HL-60 (cell line): ENCODE data around the gene RAB34.
A peak's percentile ranks its signal among the peaks of the same experiment; 100 is the strongest.

ENCODE experiments used
- DNase-seq, 2 experiments: peaks; one replicate each; pipeline ENCODE4 v3.0.0-alpha.2; 2010 to 2020; ENCODE audit warnings: low read depth in 1 of 2, low spot score in 1 of 2
- H3K27ac ChIP-seq: fragments of 250-450 bp; sonication (Bioruptor Pico); replicated peaks from 2 replicates; pipeline ENCODE4 v1.5.1; 2020; ENCODE audit warnings: mild to moderate bottlenecking, moderate library complexity
- H3K27me3 ChIP-seq: fragments of 250-450 bp; sonication (Bioruptor Pico); 2 replicates; pipeline ENCODE4 v1.5.1; 2021; ENCODE audit warnings: mild to moderate bottlenecking, moderate library complexity; ENCODE audit not compliant: insufficient read depth, poor library complexity, severe bottlenecking
- H3K4me3 ChIP-seq: replicated peaks from 2 replicates; pipeline ENCODE4 v1.5.1; 2011; ENCODE audit warnings: mild to moderate bottlenecking, control low read depth, low read length; ENCODE audit not compliant: insufficient read depth
- GABPA ChIP-seq: IDR thresholded peaks from 2 replicates; pipeline ENCODE4 v1.6.1; 2012; ENCODE audit warnings: low read depth
- POLR2AphosphoS5 ChIP-seq: IDR thresholded peaks from 2 replicates; pipeline ENCODE4 v1.6.1; 2012; ENCODE audit warnings: low read depth
- SPI1 ChIP-seq: IDR thresholded peaks from 2 replicates; pipeline ENCODE4 v1.6.1; 2012; ENCODE audit warnings: low read depth, mild to moderate bottlenecking, borderline replicate concordance
- TF ChIP-seq, protein P1 (sequence below): IDR thresholded peaks from 2 replicates; pipeline ENCODE4 v1.6.1; 2012; ENCODE audit warnings: low read depth; ENCODE audit not compliant: insufficient replicate concordance
- TF ChIP-seq, protein P2 (sequence below): IDR thresholded peaks from one replicate; pipeline ENCODE4 v1.5.1; 2011; ENCODE audit warnings: low read length, control low read depth, inconsistent platforms; ENCODE audit not compliant: insufficient read depth

Gene RAB34

DNA sequence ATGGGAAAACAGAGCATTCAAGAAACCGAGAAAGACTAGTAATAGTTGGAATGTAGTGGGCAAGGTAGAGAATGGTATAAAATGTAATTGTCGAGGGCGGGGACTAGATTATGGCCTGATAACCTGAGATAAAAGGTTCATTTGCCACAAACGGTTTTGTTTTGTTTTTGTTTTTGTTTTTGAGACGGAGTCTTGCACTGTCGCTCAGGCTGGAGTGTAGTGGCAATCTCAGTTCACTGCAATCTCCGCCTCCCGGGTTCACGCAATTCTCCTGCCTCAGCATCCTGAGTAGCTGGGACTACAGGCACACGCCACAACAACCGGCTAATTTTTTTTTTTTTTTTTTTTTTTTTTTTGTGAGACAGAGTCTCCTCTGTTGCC lies 12.3 kb upstream of the RAB34 start:
- Histone ChIP-seq H3K27me3 (no peaks in the 10 kb centered on the region), H3K27ac (no peak overlapping the region)
- no peak for TF ChIP-seq SPI1
- TF ChIP-seq GABPA: no peak
- TF ChIP-seq, protein P1, sequence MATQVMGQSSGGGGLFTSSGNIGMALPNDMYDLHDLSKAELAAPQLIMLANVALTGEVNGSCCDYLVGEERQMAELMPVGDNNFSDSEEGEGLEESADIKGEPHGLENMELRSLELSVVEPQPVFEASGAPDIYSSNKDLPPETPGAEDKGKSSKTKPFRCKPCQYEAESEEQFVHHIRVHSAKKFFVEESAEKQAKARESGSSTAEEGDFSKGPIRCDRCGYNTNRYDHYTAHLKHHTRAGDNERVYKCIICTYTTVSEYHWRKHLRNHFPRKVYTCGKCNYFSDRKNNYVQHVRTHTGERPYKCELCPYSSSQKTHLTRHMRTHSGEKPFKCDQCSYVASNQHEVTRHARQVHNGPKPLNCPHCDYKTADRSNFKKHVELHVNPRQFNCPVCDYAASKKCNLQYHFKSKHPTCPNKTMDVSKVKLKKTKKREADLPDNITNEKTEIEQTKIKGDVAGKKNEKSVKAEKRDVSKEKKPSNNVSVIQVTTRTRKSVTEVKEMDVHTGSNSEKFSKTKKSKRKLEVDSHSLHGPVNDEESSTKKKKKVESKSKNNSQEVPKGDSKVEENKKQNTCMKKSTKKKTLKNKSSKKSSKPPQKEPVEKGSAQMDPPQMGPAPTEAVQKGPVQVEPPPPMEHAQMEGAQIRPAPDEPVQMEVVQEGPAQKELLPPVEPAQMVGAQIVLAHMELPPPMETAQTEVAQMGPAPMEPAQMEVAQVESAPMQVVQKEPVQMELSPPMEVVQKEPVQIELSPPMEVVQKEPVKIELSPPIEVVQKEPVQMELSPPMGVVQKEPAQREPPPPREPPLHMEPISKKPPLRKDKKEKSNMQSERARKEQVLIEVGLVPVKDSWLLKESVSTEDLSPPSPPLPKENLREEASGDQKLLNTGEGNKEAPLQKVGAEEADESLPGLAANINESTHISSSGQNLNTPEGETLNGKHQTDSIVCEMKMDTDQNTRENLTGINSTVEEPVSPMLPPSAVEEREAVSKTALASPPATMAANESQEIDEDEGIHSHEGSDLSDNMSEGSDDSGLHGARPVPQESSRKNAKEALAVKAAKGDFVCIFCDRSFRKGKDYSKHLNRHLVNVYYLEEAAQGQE: no peak
- TF ChIP-seq, protein P2, sequence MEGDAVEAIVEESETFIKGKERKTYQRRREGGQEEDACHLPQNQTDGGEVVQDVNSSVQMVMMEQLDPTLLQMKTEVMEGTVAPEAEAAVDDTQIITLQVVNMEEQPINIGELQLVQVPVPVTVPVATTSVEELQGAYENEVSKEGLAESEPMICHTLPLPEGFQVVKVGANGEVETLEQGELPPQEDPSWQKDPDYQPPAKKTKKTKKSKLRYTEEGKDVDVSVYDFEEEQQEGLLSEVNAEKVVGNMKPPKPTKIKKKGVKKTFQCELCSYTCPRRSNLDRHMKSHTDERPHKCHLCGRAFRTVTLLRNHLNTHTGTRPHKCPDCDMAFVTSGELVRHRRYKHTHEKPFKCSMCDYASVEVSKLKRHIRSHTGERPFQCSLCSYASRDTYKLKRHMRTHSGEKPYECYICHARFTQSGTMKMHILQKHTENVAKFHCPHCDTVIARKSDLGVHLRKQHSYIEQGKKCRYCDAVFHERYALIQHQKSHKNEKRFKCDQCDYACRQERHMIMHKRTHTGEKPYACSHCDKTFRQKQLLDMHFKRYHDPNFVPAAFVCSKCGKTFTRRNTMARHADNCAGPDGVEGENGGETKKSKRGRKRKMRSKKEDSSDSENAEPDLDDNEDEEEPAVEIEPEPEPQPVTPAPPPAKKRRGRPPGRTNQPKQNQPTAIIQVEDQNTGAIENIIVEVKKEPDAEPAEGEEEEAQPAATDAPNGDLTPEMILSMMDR: no peak

DNA sequence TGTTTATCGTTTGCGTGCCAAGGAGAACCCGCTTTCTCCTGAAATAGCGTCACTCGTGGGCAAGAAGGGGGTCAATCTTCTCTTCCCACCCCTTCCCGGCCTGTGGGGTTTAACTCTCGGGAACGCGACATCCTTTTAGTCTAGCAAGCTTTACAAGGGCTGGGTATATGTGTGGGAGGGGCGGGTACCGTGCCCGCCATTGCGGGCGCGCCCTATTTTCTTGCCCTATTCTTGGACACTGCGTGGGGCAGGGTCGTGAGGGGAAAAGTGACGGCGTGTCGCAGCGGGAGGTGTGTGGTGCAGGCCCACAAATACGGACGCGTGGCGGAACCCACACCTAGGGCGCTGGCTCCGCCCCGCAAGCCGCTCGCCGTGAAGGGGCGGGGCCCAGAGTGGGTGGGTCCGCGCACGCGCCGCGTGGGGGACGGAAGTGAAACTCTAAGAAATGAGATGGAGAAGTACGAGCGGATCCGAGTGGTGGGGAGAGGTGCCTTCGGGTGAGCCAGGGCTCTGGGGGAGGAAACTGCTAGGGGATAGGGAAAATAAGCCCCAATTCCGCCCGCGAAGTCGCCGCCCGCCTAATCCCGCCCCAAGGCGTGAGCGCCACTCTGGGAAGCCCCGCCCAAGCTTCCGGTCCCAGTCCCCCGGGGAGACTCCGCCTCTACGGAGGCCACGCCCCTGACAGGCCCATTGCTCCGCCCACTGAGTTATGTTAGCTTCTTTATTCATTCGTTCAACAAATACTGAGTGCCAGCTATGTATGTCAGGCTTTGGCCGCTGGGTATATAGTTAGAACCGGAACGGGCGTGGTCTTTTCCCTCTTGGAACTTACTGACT lies 10.9 kb upstream of the RAB34 start, which contains the start of gene NEK8:
Gene NEK8, plus strand, starts transcription at position 425 of the 837 bp plus-strand sequence. Its CDS starts 26 bp downstream, at position 451.
- Histone ChIP-seq H3K27me3 (no peaks in the 10 kb centered on the region), H3K4me3 (peak within 1 kb of the TSS; percentile 77), H3K27ac (peak within 1 kb of the TSS; percentile 93)
- DNase-seq: peak; percentile 95 to 96
- TF ChIP-seq POLR2AphosphoS5: peak; percentile 61
- peak; percentile 66; the same call in 1 of the 2 replicates for TF ChIP-seq SPI1
- TF ChIP-seq, protein P1: no peak
- TF ChIP-seq GABPA: 0 out of 2 replicates have a peak, but pooled peaks have one; percentile 27

More for the DNA sequence above, 12.3 kb upstream of the RAB34 start:
- DNase-seq: no peak
- no peak overlapping the region for H3K4me3 ChIP-seq

DNA sequence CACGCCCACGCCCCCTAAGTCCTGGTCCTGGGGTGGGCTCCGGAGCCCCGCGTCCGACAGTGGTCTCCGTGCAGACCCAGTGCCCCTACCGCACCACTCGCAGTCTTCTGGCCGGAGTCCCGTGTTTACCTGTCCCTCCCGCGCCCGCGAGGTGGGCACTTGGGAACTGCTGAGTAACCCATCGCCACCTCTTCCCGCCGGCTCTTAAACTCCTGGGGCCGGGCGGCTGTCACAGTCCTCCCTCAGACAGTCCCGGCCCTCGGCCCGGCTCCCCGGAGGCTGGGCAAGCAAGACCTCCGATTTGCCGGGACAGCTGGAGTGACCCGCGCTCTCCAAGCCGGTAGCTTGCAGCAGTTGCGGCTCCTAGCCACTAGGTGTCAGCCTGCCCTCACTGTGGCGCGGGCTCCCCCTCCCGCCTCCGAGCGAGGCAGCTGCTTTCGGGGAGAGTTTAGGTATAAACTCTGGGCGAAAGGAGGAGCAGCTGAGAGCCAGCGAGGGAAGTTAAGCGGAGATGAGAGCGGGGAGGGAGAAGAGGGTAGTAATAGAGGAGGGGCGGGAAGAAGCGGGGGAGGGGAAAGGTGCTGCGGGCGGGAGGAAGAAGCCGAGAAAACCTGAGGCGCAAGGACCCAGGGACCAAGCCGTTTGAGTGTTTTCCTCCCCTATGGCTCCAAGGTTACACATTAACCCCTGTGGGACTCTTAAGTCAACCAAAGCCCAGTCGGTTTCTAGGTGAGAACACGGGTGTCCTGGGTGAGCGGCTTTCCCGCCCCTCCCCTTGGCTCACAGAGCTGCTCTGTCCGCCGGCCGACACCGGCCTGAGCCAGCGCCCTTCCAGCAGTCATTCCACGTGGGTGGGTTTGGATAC lies 9.2 kb upstream of the RAB34 start:
- H3K27me3 ChIP-seq: no peaks in the 10 kb centered on the region
- H3K27ac ChIP-seq: peak overlapping the region; percentile 93
- TF ChIP-seq, protein P1: no peak
- 0 out of 2 replicates have a peak, but pooled peaks have one; percentile 22 for TF ChIP-seq POLR2AphosphoS5
- TF ChIP-seq, protein P2: peak; percentile 94
- peak; percentile 94 to 96 for DNase-seq
- H3K4me3 ChIP-seq: peak overlapping the region; percentile 68
